ENCODE measurements around the gene FZD8. TPM values are rescaled to one million over a fixed set of nuclear protein-coding genes. Genes with fewer than 3 reads are reported as not detected.

The FZD8 gene
- total RNA-seq, 5 donors from 2014 or later (not counting 1 experiment from before 2014, with no cell fraction given), result 0.63 to 1.8 (median 1.2) TPM

GRCh38 chr10:35659456-35659855, 17.4 kb upstream of the FZD8 start:
- no peak for ATAC-seq (replicated peaks in 1 of 4)
- Histone ChIP-seq H3K9me3 (no peaks in the 10 kb centered on the region), H3K27ac (ENCODE audit: low read length) (no peak overlapping the region), H3K4me3 (ENCODE audit: control insufficient read depth in 1 of 2, extremely low read depth in 1 of 2, low read length in 1 of 2) (no peak overlapping the region), H3K36me3 (ENCODE audit: control insufficient read depth in 2 of 2, extremely low read depth in 1 of 2, insufficient read depth in 1 of 2, low read length in 1 of 2) (no peaks in the 10 kb centered on the region), H3K4me1 (ENCODE audit: control insufficient read depth in 1 of 2, extremely low read depth in 1 of 2, insufficient read depth in 2 of 2, low read length in 2 of 2) (no peaks in the 10 kb centered on the region), H3K27me3 (replicated peaks in 1 of 2; ENCODE audit: control insufficient read depth in 2 of 2, extremely low read depth in 1 of 2, insufficient read depth in 2 of 2, low read length in 1 of 2) (peaks cover 0 to 8% of the 10 kb centered on the region in 2 experiments)
- Mint-ChIP-seq H3K9me3 (no peaks in the 10 kb centered on the region), H3K27me3 (peaks cover 30 to 36% of the 10 kb centered on the region in 2 donors), H3K4me3 (no peak overlapping the region), H3K36me3 (no peaks in the 10 kb centered on the region), H3K27ac (no peak overlapping the region), H3K4me1 (no peaks in the 10 kb centered on the region)
- ChIA-PET CTCF (no interaction called here), POLR2A (no interaction called here)
- no peak for DNase-seq
- 88% methylated on average over 1 of the region's 1 CpG for WGBS (ENCODE audit: insufficient coverage)

GRCh38 chr10:35657621-35658020, 15.5 kb upstream of the FZD8 start:
- ChIA-PET POLR2A (no interaction called here), CTCF (no interaction called here)
- Histone ChIP-seq H3K27me3 (replicated peaks in 1 of 2; ENCODE audit: control insufficient read depth in 2 of 2, extremely low read depth in 1 of 2, insufficient read depth in 2 of 2, low read length in 1 of 2) (peaks cover 0 to 8% of the 10 kb centered on the region in 2 experiments), H3K4me1 (ENCODE audit: control insufficient read depth in 1 of 2, extremely low read depth in 1 of 2, insufficient read depth in 2 of 2, low read length in 2 of 2) (no peaks in the 10 kb centered on the region), H3K9me3 (no peaks in the 10 kb centered on the region), H3K27ac (ENCODE audit: low read length) (no peak overlapping the region), H3K4me3 (ENCODE audit: control insufficient read depth in 1 of 2, extremely low read depth in 1 of 2, low read length in 1 of 2) (no peak overlapping the region), H3K36me3 (ENCODE audit: control insufficient read depth in 2 of 2, extremely low read depth in 1 of 2, insufficient read depth in 1 of 2, low read length in 1 of 2) (no peaks in the 10 kb centered on the region)
- H3K27me3 Mint-ChIP-seq, result peaks cover 23 to 31% of the 10 kb centered on the region in 2 donors
- no peaks in the 10 kb centered on the region for H3K36me3 Mint-ChIP-seq
- DNase-seq (no peak), ATAC-seq (replicated peaks in 1 of 4) (no peak)
- no peaks in the 10 kb centered on the region for H3K4me1 Mint-ChIP-seq
- H3K9me3 Mint-ChIP-seq, result no peaks in the 10 kb centered on the region
- no peak overlapping the region for H3K27ac Mint-ChIP-seq
- 83% methylated on average over 5 of the region's 5 CpGs for WGBS (ENCODE audit: insufficient coverage)
- no peak overlapping the region for H3K4me3 Mint-ChIP-seq

GRCh38 chr10:35652824-35653223, 10.7 kb upstream of the FZD8 start:
- peaks cover 3 to 17% of the 10 kb centered on the region in 2 donors for H3K27me3 Mint-ChIP-seq
- H3K4me1 Mint-ChIP-seq, result no peaks in the 10 kb centered on the region
- DNase-seq (no peak), ATAC-seq (replicated peaks in 1 of 4) (no peak)
- H3K9me3 ChIP-seq, result no peaks in the 10 kb centered on the region
- no peaks in the 10 kb centered on the region for H3K36me3 Mint-ChIP-seq
- H3K36me3 ChIP-seq (ENCODE audit: control insufficient read depth in 2 of 2, extremely low read depth in 1 of 2, insufficient read depth in 1 of 2, low read length in 1 of 2), result no peaks in the 10 kb centered on the region
- H3K27ac Mint-ChIP-seq, result no peak overlapping the region
- H3K27ac ChIP-seq (ENCODE audit: low read length), result no peak overlapping the region
- WGBS (ENCODE audit: insufficient coverage), result 100% methylated on average over 1 of the region's 2 CpGs
- no peaks in the 10 kb centered on the region for H3K9me3 Mint-ChIP-seq
- H3K4me1 ChIP-seq (ENCODE audit: control insufficient read depth in 1 of 2, extremely low read depth in 1 of 2, insufficient read depth in 2 of 2, low read length in 2 of 2), result no peaks in the 10 kb centered on the region
- ChIA-PET CTCF (no interaction called here), POLR2A (no interaction called here)
- peaks cover 0 to 2% of the 10 kb centered on the region in 2 experiments for H3K27me3 ChIP-seq (replicated peaks in 1 of 2; ENCODE audit: control insufficient read depth in 2 of 2, extremely low read depth in 1 of 2, insufficient read depth in 2 of 2, low read length in 1 of 2)
- no peak overlapping the region for H3K4me3 ChIP-seq (ENCODE audit: control insufficient read depth in 1 of 2, extremely low read depth in 1 of 2, low read length in 1 of 2)
- H3K4me3 Mint-ChIP-seq, result no peak overlapping the region

GRCh38 chr10:35650894-35651293, 8.8 kb upstream of the FZD8 start:
- Histone ChIP-seq H3K9me3 (no peaks in the 10 kb centered on the region), H3K4me1 (ENCODE audit: control insufficient read depth in 1 of 2, extremely low read depth in 1 of 2, insufficient read depth in 2 of 2, low read length in 2 of 2) (no peaks in the 10 kb centered on the region), H3K27me3 (replicated peaks in 1 of 2; ENCODE audit: control insufficient read depth in 2 of 2, extremely low read depth in 1 of 2, insufficient read depth in 2 of 2, low read length in 1 of 2) (no peaks in the 10 kb centered on the region), H3K36me3 (ENCODE audit: control insufficient read depth in 2 of 2, extremely low read depth in 1 of 2, insufficient read depth in 1 of 2, low read length in 1 of 2) (no peaks in the 10 kb centered on the region), H3K4me3 (ENCODE audit: control insufficient read depth in 1 of 2, extremely low read depth in 1 of 2, low read length in 1 of 2) (no peak overlapping the region), H3K27ac (ENCODE audit: low read length) (no peak overlapping the region)
- H3K9me3 Mint-ChIP-seq, result no peaks in the 10 kb centered on the region
- no peak overlapping the region for H3K27ac Mint-ChIP-seq
- peaks cover under 1 to 12% of the 10 kb centered on the region in 2 donors for H3K27me3 Mint-ChIP-seq
- no CpG with 5 or more reads among the region's 3 CpGs for WGBS (ENCODE audit: insufficient coverage)
- H3K36me3 Mint-ChIP-seq, result no peaks in the 10 kb centered on the region
- DNase-seq, result no peak
- ChIA-PET POLR2A (no interaction called here), CTCF (no interaction called here)
- H3K4me3 Mint-ChIP-seq, result no peak overlapping the region
- ATAC-seq (replicated peaks in 1 of 4), result no peak
- H3K4me1 Mint-ChIP-seq, result no peaks in the 10 kb centered on the region

- 34% methylated on average over 4 of the region's 13 CpGs for WGBS (ENCODE audit: insufficient coverage)
- peak in 2 of 35 experiments; percentile 6 to 20 for DNase-seq
These were observed 2.2 kb upstream of the FZD8 start for GRCh38 chr10:35644050-35644950.

GRCh38 chr10:35643151-35644049, 1.3 kb upstream of the FZD8 start:
- DNase-seq, result peak in 2 of 35 experiments; percentile 7 to 28
- Mint-ChIP-seq H3K9me3 (no peaks in the 10 kb centered on the region), H3K4me3 (peak overlapping the region; percentile 75 to 88 (median 83)), H3K36me3 (no peaks in the 10 kb centered on the region), H3K27me3 (peaks cover 4 to 25% of the 10 kb centered on the region in 2 donors), H3K27ac (no peak overlapping the region), H3K4me1 (peaks cover 9 to 36% (median 22%) of the 10 kb centered on the region in 3 donors)
- Histone ChIP-seq H3K4me3 (ENCODE audit: control insufficient read depth in 1 of 2, extremely low read depth in 1 of 2, low read length in 1 of 2) (peak overlapping the region; percentile 53 to 67), H3K4me1 (ENCODE audit: control insufficient read depth in 1 of 2, extremely low read depth in 1 of 2, insufficient read depth in 2 of 2, low read length in 2 of 2) (peaks cover 13 to 36% of the 10 kb centered on the region in 2 experiments), H3K36me3 (ENCODE audit: control insufficient read depth in 2 of 2, extremely low read depth in 1 of 2, insufficient read depth in 1 of 2, low read length in 1 of 2) (no peaks in the 10 kb centered on the region), H3K27ac (ENCODE audit: low read length) (no peak overlapping the region), H3K27me3 (replicated peaks in 1 of 2; ENCODE audit: control insufficient read depth in 2 of 2, extremely low read depth in 1 of 2, insufficient read depth in 2 of 2, low read length in 1 of 2) (peaks cover 0 to 41% of the 10 kb centered on the region in 2 experiments), H3K9me3 (no peaks in the 10 kb centered on the region)
- ChIA-PET POLR2A (no interaction called here), CTCF (interaction anchor here (0.7 to 1.5 kb wide), 2 partner anchors 8 kb away, joined by 5 read pairs; no protein-coding TSS in a partner anchor)
- no peak for ATAC-seq (replicated peaks in 1 of 4)
- WGBS (ENCODE audit: insufficient coverage), result 0% methylated on average over 32 of the region's 42 CpGs

More at GRCh38 chr10:35644050-35644950, 2.2 kb upstream of the FZD8 start:
- Mint-ChIP-seq H3K4me3 (peak overlapping the region; percentile 75 to 88 (median 83)), H3K4me1 (peaks cover 9 to 33% (median 22%) of the 10 kb centered on the region in 3 donors), H3K27me3 (peaks cover 4 to 21% of the 10 kb centered on the region in 2 donors), H3K9me3 (no peaks in the 10 kb centered on the region), H3K36me3 (no peaks in the 10 kb centered on the region), H3K27ac (no peak overlapping the region)
- peaks cover 13 to 36% of the 10 kb centered on the region in 2 experiments for H3K4me1 ChIP-seq (ENCODE audit: control insufficient read depth in 1 of 2, extremely low read depth in 1 of 2, insufficient read depth in 2 of 2, low read length in 2 of 2)
- no peak for ATAC-seq (replicated peaks in 1 of 4)
- no peaks in the 10 kb centered on the region for H3K9me3 ChIP-seq
- peak overlapping the region; percentile 53 to 67 for H3K4me3 ChIP-seq (ENCODE audit: control insufficient read depth in 1 of 2, extremely low read depth in 1 of 2, low read length in 1 of 2)
- H3K27me3 ChIP-seq (replicated peaks in 1 of 2; ENCODE audit: control insufficient read depth in 2 of 2, extremely low read depth in 1 of 2, insufficient read depth in 2 of 2, low read length in 1 of 2), result peaks cover 0 to 34% of the 10 kb centered on the region in 2 experiments
- POLR2A ChIA-PET, result interaction anchor here in 1 of 2 donors (0.6 kb wide), 1 partner anchor 41 kb away, joined by 3 read pairs; no protein-coding TSS in a partner anchor
- no peak overlapping the region for H3K27ac ChIP-seq (ENCODE audit: low read length)
- H3K36me3 ChIP-seq (ENCODE audit: control insufficient read depth in 2 of 2, extremely low read depth in 1 of 2, insufficient read depth in 1 of 2, low read length in 1 of 2), result no peaks in the 10 kb centered on the region
- CTCF ChIA-PET, result interaction anchor here (0.7 to 1.5 kb wide), 3 partner anchors 9 to 18 kb away, joined by 3 to 5 read pairs (median 5); no protein-coding TSS in a partner anchor

Measured in T-cell (primary cell).